ENCODE results near the gene CCDC102A. TPM values are rescaled to one million over a fixed set of nuclear protein-coding genes. Genes with fewer than 3 reads are reported as not detected.

The CCDC102A gene
- polyA plus RNA-seq, 3 donors: not detected

- H3K4me1 ChIP-seq (ENCODE audit: control insufficient read depth in 1 of 2, insufficient read depth in 2 of 2, low read length in 2 of 2): peaks cover 35 to 52% of the 10 kb centered on the region in 2 donors
- no peak overlapping the region for H3K4me3 ChIP-seq (replicated peaks in 1 of 3; ENCODE audit: low read depth in 2 of 3, low read length in 3 of 3)
- peaks cover 0 to 7% of the 10 kb centered on the region in 2 donors for H3K36me3 Mint-ChIP-seq
- peaks cover 0 to 14% (median 4%) of the 10 kb centered on the region in 7 donors for H3K9me3 Mint-ChIP-seq
- no peak overlapping the region for H2AFZ ChIP-seq (ENCODE audit: insufficient read depth, low read depth, low read length, poor library complexity, severe bottlenecking)
- TF ChIP-seq CTCF (IDR thresholded peaks at IDR 0.05): no peak
- no peak overlapping the region for H3K4me2 ChIP-seq (replicated peaks; ENCODE audit: extremely low read depth, low read length, poor library complexity, severe bottlenecking)
- peak in 1 of 3 donors; percentile 27 for DNase-seq
- no peaks in the 10 kb centered on the region for H3K79me2 ChIP-seq (ENCODE audit: insufficient read depth, low read length)
- H3K27me3 Mint-ChIP-seq (ENCODE audit: low read depth in 3 of 3): peaks cover 60 to 79% (median 62%) of the 10 kb centered on the region in 3 donors
- WGBS (ENCODE audit: insufficient coverage): 47% methylated on average over 3 of the region's 3 CpGs
- H3K27ac Mint-ChIP-seq: peak overlapping the region in 3 of 7 donors; percentile 48 to 64 (median 58)
- peaks cover 52% of the 10 kb centered on the region for H3K4me1 Mint-ChIP-seq
- H3K9me3 ChIP-seq (replicated peaks in 1 of 2; ENCODE audit: control insufficient read depth in 1 of 2, insufficient read depth in 1 of 2, low read length in 2 of 2): no peaks in the 10 kb centered on the region
- intact Hi-C loops (cut with micrococcal nuclease): no loop called here
- H3K4me3 Mint-ChIP-seq: peak overlapping the region in 1 of 2 donors; percentile 89
- H3K36me3 ChIP-seq (replicated peaks in 1 of 2; ENCODE audit: control insufficient read depth in 1 of 2, insufficient read depth in 2 of 2, low read length in 2 of 2): no peaks in the 10 kb centered on the region
- no peak overlapping the region for H3K9ac ChIP-seq (ENCODE audit: insufficient read depth, low read length, poor library complexity, severe bottlenecking)
- H3K27ac ChIP-seq (ENCODE audit: low read depth in 1 of 2, low read length in 2 of 2): no peak overlapping the region
- H4K20me1 ChIP-seq (ENCODE audit: insufficient read depth, low read length): peaks cover 3% of the 10 kb centered on the region
- peaks cover 6 to 62% of the 10 kb centered on the region in 2 donors for H3K27me3 ChIP-seq (ENCODE audit: control insufficient read depth in 2 of 2, insufficient read depth in 2 of 2, low read length in 2 of 2)
These were observed 5.2 kb downstream of the CCDC102A start for GRCh38 chr16:57531253-57531575.

GRCh38 chr16:57530522-57531252, 5.7 kb downstream of the CCDC102A start:
- Histone ChIP-seq H3K27me3 (ENCODE audit: control insufficient read depth in 2 of 2, insufficient read depth in 2 of 2, low read length in 2 of 2) (peaks cover 6 to 61% of the 10 kb centered on the region in 2 donors), H4K20me1 (ENCODE audit: insufficient read depth, low read length) (peaks cover 3% of the 10 kb centered on the region), H3K4me2 (replicated peaks; ENCODE audit: extremely low read depth, low read length, poor library complexity, severe bottlenecking) (peak overlapping the region; percentile 14), H3K4me1 (ENCODE audit: control insufficient read depth in 1 of 2, insufficient read depth in 2 of 2, low read length in 2 of 2) (peaks cover 37 to 54% of the 10 kb centered on the region in 2 donors), H3K9ac (ENCODE audit: insufficient read depth, low read length, poor library complexity, severe bottlenecking) (no peak overlapping the region), H3K4me3 (replicated peaks in 1 of 3; ENCODE audit: low read depth in 2 of 3, low read length in 3 of 3) (peak overlapping the region in 1 of 3 experiments; percentile 25), H3K27ac (ENCODE audit: low read depth in 1 of 2, low read length in 2 of 2) (no peak overlapping the region), H3K9me3 (replicated peaks in 1 of 2; ENCODE audit: control insufficient read depth in 1 of 2, insufficient read depth in 1 of 2, low read length in 2 of 2) (no peaks in the 10 kb centered on the region), H3K36me3 (replicated peaks in 1 of 2; ENCODE audit: control insufficient read depth in 1 of 2, insufficient read depth in 2 of 2, low read length in 2 of 2) (no peaks in the 10 kb centered on the region), H3K79me2 (ENCODE audit: insufficient read depth, low read length) (no peaks in the 10 kb centered on the region), H2AFZ (ENCODE audit: insufficient read depth, low read depth, low read length, poor library complexity, severe bottlenecking) (no peak overlapping the region)
- peaks cover 0 to 7% of the 10 kb centered on the region in 2 donors for H3K36me3 Mint-ChIP-seq
- H3K4me1 Mint-ChIP-seq: peaks cover 53% of the 10 kb centered on the region
- no peak for TF ChIP-seq CTCF (IDR thresholded peaks at IDR 0.05)
- peak overlapping the region in 6 of 7 donors; percentile 19 to 70 (median 52) for H3K27ac Mint-ChIP-seq
- peaks cover 0 to 13% (median 4%) of the 10 kb centered on the region in 7 donors for H3K9me3 Mint-ChIP-seq
- H3K27me3 Mint-ChIP-seq (ENCODE audit: low read depth in 3 of 3): peaks cover 56 to 76% (median 61%) of the 10 kb centered on the region in 3 donors
- DNase-seq: peak in 1 of 3 donors; percentile 18
- H3K4me3 Mint-ChIP-seq: peak overlapping the region; percentile 39 to 89
- WGBS (ENCODE audit: insufficient coverage): 56% methylated on average over 21 of the region's 22 CpGs
- intact Hi-C loops (cut with micrococcal nuclease): no loop called here
